OCI-LY1 (cell line): ENCODE data around the gene EGFL8.

Experiments
- H2AFZ ChIP-seq: fragments of 200-600 bp; sonication (generic), shearing (Covaris generic); 2 replicates; pipeline ENCODE4 v1.6.0; 2014; ENCODE audit warnings: antibody characterized with exemption, mild to moderate bottlenecking, low read length
- H3F3A ChIP-seq: fragments of 200-600 bp; sonication (generic), shearing (Covaris generic); 2 replicates; pipeline ENCODE4 v1.6.0; 2014; ENCODE audit warnings: mild to moderate bottlenecking, antibody characterized with exemption, low read length, moderate library complexity; ENCODE audit not compliant: insufficient read depth
- H3K27ac ChIP-seq: fragments of 200-600 bp; sonication (generic); 2 replicates; pipeline ENCODE4 v1.5.1; 2014; ENCODE audit warnings: low read length, mixed run types, mild to moderate bottlenecking, low read depth; ENCODE audit not compliant: poor library complexity, severe bottlenecking
- H3K27me3 ChIP-seq: fragments of 200-600 bp; sonication (generic); 2 replicates; pipeline ENCODE4 v1.6.0; 2014; ENCODE audit warnings: antibody characterized with exemption, mild to moderate bottlenecking, low read length, moderate library complexity; ENCODE audit not compliant: insufficient read depth
- H3K36me3 ChIP-seq: fragments of 200-600 bp; sonication (generic); 2 replicates; pipeline ENCODE4 v1.6.1; 2014; ENCODE audit warnings: mild to moderate bottlenecking, antibody characterized with exemption, low read length, moderate library complexity, mixed read lengths; ENCODE audit not compliant: insufficient read depth
- H3K4me1 ChIP-seq: fragments of 200-600 bp; sonication (generic); 2 replicates; pipeline ENCODE4 v1.5.1; 2014; ENCODE audit warnings: mild to moderate bottlenecking, low read length, moderate library complexity; ENCODE audit not compliant: insufficient read depth, severe bottlenecking
- H3K4me2 ChIP-seq: fragments of 200-600 bp; sonication (generic), shearing (Covaris generic); 2 replicates; pipeline ENCODE4 v1.6.1; 2014; ENCODE audit warnings: low read length
- H3K4me3 ChIP-seq: fragments of 200-600 bp; sonication (generic); 2 replicates; pipeline ENCODE4 v1.5.1; 2014; ENCODE audit warnings: low read length, low read depth, mild to moderate bottlenecking, mixed read lengths; ENCODE audit not compliant: poor library complexity, severe bottlenecking
- H3K79me2 ChIP-seq: fragments of 200-600 bp; shearing (Covaris generic); 2 replicates; pipeline ENCODE4 v1.6.1; 2016; ENCODE audit warnings: mixed run types, low read length, mixed read lengths; ENCODE audit not compliant: insufficient read depth
- H3K9ac ChIP-seq: fragments of 200-600 bp; sonication (generic), shearing (Covaris generic); 2 replicates; pipeline ENCODE4 v1.6.1; 2014; ENCODE audit warnings: mild to moderate bottlenecking, low read length, mixed read lengths
- H3K9me2 ChIP-seq: fragments of 200-600 bp; sonication (generic), shearing (Covaris generic); 2 replicates; pipeline ENCODE4 v1.6.1; 2014; ENCODE audit warnings: low read depth, mild to moderate bottlenecking, low read length, mixed read lengths
- H3K9me3 ChIP-seq: fragments of 200-600 bp; shearing (Covaris generic); 2 replicates; pipeline ENCODE4 v1.6.1; 2014; ENCODE audit warnings: low read length, mixed read lengths
- H4K20me1 ChIP-seq: fragments of 200-600 bp; sonication (generic), shearing (Covaris generic); 2 replicates; pipeline ENCODE4 v1.6.0; 2016; ENCODE audit warnings: mild to moderate bottlenecking, low read length; ENCODE audit not compliant: insufficient read depth
- EZH2 ChIP-seq: fragments of 200-600 bp; sonication (generic), shearing (Covaris generic); IDR thresholded peaks from 2 replicates; pipeline ENCODE4 v1.8.0; 2017; ENCODE audit warnings: borderline replicate concordance, mixed run types, mild to moderate bottlenecking, antibody characterized with exemption, low read length, moderate library complexity, mixed read lengths
- TF ChIP-seq, protein P1 (sequence below): fragments of 200-600 bp; sonication (generic), shearing (Covaris generic); IDR thresholded peaks from 2 replicates; pipeline ENCODE4 v1.5.1; 2017; ENCODE audit warnings: mild to moderate bottlenecking, antibody characterized with exemption, low read length, moderate library complexity, mixed read lengths

EGFL8 gene

GRCh38 chr6:32148289-32149091 is 15.9 kb upstream of the EGFL8 start:
- no peak overlapping the region for H3K27ac ChIP-seq
- no peaks in the 10 kb centered on the region for H3K79me2 ChIP-seq
- no peaks in the 10 kb centered on the region for H4K20me1 ChIP-seq
- no peaks in the 10 kb centered on the region for H3K9me3 ChIP-seq
- no peaks in the 10 kb centered on the region; the same call in 1 of the 2 replicates for H3K27me3 ChIP-seq
- H3K9me2 ChIP-seq: no peaks in the 10 kb centered on the region
- no peaks in the 10 kb centered on the region for H3K36me3 ChIP-seq
- 0 out of 2 replicates have a peak, but pooled peaks cover 4% of the 10 kb centered on the region for H3F3A ChIP-seq
- H3K4me2 ChIP-seq: no peak overlapping the region
- no peak overlapping the region for H3K9ac ChIP-seq
- H2AFZ ChIP-seq: no peak overlapping the region
- peaks cover 9% of the 10 kb centered on the region for H3K4me1 ChIP-seq
- H3K4me3 ChIP-seq: no peak overlapping the region
- TF ChIP-seq EZH2: no peak
- TF ChIP-seq, protein P1, sequence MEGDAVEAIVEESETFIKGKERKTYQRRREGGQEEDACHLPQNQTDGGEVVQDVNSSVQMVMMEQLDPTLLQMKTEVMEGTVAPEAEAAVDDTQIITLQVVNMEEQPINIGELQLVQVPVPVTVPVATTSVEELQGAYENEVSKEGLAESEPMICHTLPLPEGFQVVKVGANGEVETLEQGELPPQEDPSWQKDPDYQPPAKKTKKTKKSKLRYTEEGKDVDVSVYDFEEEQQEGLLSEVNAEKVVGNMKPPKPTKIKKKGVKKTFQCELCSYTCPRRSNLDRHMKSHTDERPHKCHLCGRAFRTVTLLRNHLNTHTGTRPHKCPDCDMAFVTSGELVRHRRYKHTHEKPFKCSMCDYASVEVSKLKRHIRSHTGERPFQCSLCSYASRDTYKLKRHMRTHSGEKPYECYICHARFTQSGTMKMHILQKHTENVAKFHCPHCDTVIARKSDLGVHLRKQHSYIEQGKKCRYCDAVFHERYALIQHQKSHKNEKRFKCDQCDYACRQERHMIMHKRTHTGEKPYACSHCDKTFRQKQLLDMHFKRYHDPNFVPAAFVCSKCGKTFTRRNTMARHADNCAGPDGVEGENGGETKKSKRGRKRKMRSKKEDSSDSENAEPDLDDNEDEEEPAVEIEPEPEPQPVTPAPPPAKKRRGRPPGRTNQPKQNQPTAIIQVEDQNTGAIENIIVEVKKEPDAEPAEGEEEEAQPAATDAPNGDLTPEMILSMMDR: no peak

- H3K4me3 ChIP-seq: no peak overlapping the region
Observed at GRCh38 chr6:32149092-32149755, 15.2 kb upstream of the EGFL8 start.

More at GRCh38 chr6:32149092-32149755, 15.2 kb upstream of the EGFL8 start:
- Histone ChIP-seq H3F3A (0 out of 2 replicates have a peak, but pooled peaks cover 4% of the 10 kb centered on the region), H3K79me2 (no peaks in the 10 kb centered on the region), H3K27ac (no peak overlapping the region), H2AFZ (no peak overlapping the region), H3K9me2 (no peaks in the 10 kb centered on the region), H3K9me3 (no peaks in the 10 kb centered on the region), H3K36me3 (no peaks in the 10 kb centered on the region), H3K27me3 (no peaks in the 10 kb centered on the region; the same call in 1 of the 2 replicates), H3K4me2 (no peak overlapping the region), H4K20me1 (no peaks in the 10 kb centered on the region), H3K9ac (no peak overlapping the region), H3K4me1 (peaks cover 14% of the 10 kb centered on the region)
- no peak for TF ChIP-seq EZH2
- TF ChIP-seq, protein P1: no peak
